ENCODE measurements around the gene NELL1.

- TF ChIP-seq EZH2 (IDR thresholded peaks at IDR 0.05) (no peak), CTCF (IDR thresholded peaks at IDR 0.05) (no peak)
Measured at GRCh38 chr11:21485006-21485405, 815.6 kb downstream of the NELL1 start.

Measured in neural progenitor cell (in vitro differentiated cells).